ENCODE measurements around the gene CRACR2A.

Gene CRACR2A

DNA sequence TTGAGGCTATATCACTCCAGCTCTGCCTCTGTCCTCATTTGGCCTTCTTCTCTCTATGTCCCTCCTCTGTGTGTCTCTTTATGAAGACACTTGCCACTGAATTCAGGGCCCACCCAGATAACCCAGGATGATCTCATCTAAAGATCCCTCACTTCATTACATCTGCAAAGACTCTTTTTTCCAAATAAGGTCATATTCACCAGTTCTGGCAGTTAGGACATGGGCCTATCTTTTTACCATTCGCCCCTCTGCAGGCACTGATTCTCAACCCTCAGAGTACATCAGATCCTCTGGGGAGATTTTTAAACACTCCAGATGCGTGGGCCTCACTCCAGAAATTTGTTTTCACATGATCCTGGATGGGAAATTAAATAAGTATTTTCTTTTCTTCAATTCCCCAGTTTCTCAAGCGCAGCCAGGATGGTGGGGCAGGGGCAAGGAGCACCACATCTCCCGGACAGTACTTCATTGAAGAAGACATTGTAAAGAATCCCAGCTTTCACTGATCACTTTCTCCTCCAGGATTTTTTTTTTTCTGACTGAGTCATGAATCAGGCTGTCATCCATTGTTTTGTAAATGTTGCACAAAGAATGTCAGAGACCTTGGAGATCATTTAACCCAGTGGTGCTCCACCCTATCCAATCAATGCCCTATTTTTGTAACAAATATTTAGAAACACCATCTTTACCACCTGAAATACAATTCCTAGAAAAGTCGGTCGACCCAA is 27.4 kb downstream of the CRACR2A start:
- peak; percentile 31 for DNase-seq (ENCODE audit: low read depth)

DNA sequence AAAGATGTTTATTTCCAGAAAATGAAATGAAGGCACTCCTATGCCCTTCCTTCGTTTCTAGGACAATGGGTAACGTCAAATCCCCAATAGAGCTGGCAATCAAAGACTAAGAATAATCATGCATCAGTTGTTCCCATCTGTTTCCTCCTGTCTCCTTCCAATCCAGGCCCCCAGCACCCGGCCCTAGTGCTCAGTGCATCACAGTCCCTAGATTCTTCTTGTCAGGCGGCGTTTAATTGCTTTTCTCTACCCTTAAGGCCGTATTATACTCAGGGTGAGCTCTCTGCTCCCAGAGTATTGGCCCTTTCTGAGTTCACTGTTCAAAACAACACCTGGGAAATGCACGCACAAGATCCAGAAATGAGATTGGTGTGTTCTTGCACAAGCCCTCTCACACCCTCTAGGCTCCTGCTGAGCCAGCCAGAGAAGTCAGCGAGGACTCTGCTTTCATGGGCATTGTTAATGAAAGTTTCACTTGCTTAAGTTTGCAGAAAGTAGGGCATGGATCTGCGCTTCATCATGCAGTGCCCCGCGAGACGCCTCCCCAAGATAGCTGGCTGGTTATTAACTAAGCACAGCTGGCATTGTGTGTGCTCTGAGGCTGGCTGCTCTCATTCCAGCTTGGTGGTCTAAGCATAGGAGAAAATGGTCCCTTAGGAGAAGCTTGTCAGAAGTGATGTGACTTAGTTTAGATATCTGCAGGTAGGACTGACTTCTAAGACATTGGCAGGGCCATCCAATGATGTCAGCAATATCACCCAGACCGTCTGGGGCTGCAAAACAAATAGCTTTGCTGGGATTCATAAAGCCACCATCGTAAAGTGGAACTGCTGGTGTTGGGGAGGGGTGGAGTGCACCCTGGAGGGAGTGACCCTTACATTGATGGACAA is 28.7 kb downstream of the CRACR2A start:
- no peak for DNase-seq (ENCODE audit: low read depth)

DNA sequence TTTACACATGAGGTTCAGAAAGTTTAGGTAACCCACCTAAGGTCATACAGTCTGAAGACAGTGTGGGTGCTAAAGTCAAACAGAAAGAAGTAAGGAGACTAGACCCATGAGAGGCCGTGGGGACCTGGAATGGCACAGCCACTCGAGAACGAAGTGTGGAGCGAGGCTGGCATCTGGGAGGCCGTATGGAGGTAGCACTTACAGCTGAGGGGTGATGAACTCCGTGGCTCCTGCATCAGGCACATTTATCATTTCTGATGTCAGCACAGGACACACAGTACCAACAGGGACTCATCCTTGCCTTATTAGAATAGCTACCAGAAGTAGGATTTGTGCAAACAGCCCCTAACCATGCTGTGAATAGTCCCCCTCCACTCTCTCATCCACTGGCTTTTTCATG is 30.5 kb downstream of the CRACR2A start:
- DNase-seq (ENCODE audit: low read depth) = no peak

DNA sequence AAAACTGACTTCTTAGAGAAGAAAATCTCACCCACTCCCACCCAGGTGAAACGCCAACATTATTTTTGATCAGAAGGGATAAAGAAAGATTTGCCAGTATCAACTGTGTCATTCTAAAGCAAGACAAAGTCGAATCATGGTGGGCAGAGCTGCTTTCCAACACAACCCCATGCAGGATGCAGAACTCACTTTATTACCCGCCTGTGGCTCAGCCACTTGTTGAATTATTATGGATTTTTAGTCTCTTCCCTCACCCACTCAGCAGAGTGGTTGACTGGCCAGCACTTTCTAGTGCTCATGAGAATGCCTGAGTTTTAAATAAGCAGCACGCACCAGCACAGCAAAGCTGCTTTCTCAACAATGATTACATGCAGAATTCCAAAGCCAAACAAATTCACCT is 32.1 kb downstream of the CRACR2A start:
- no peak for DNase-seq (ENCODE audit: low read depth)

DNA sequence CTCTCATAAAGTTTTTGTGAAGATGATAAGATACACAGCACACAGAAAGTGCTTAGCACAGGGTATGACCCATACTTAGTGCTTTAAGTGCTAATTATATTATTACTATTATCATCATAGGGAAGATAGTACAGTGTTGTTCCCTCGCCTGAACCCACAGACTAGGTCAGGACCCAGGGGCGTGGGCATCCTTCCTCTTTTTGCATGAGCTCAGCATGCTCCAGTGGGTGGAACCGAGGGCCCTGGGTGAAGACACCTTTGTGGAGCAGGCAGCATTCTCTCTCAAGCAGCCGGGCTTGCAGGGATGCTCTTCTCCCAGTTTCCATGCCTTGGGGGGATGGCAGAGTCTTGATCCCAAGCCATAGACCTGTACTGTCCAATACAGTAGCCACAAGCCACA is 34.8 kb downstream of the CRACR2A start:
- no peak for DNase-seq (ENCODE audit: low read depth)

DNA sequence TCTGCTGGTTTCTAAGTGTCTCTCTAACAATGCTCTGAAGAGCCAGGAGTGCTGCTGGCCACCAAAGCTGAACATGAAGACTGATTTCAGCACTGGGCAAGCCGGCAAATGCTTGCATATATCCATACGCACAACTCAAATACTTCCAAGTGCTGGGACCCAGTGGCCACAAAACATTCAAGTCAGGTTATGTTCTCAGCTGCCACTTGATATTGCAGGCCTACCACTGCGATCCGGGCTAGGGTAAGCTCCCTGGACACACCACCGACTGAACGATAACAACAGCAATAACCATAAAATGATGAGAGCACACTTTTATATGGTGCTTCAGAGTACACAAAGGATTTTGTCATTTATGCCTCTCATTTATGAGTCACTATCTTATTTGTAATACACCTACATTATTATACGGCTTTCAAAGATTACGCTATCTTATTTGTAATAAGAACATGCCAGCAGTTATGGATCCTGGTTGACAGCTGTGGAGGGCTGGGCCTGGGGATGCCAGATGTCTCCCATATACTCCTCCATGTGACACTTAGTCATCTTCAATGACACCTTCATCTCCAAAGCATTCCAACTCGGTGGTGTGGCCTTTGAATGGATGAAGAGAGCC is 35.5 kb downstream of the CRACR2A start:
- no peak for DNase-seq (ENCODE audit: low read depth)

DNA sequence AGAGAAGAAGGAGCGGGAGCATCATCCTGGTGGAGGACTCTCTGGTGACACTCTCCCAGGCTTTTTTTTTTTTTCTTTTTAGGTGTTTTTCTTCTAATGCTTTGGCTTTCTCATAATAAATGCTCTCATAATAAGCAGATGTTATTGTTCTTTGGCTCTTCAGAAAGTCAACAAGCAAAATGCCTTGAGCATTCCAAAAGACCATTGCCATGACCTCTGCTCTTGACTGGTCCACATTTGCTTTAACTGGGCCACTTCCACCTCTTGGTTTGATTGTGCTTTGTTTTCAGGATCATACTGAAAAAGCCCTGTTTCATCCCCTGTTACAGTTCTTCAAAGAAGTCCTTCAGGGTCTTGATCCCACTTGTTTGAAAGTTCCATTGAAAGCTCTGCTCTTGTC is 36.9 kb downstream of the CRACR2A start:
- no peak for DNase-seq (ENCODE audit: low read depth)

DNA sequence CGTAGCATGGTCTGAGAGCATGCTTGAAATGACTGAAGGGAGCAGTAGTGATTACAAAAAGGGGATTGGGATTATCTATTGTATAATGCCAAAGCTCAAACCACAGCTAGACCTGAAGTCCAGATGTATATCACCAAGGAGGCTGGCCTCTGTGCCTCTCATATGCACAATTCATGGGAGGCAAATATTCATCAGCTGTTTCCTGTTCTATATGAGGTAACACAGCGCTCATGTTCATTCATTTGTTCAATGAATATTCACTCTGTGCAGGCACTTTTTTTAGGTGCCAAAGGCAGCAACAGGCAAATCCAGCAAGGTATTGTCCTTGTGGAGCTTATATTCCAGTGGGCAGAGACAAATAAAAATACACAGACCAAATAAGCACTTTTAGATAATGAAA is 39.0 kb downstream of the CRACR2A start:
- DNase-seq (ENCODE audit: low read depth) = no peak

DNA sequence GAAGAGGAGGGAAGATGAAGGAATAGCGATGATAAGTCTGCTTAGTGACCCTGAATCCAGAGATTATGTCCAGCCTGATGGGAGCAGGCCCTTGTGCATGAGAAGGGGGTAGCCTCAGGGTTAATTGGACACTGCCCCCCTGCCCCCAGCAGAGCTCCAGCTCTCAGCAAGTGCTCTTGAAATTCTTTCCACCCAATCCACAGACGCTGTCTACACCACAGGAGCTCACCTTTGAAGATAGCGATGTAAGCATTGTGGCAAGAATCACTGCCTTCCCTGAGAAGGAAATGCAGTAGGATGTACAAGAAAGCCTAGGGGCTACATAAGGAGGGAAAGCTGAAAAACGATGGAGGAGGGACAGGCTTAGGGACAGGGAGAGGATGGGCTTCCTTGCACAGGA is 39.4 kb downstream of the CRACR2A start:
- no peak for DNase-seq (ENCODE audit: low read depth)

DNA sequence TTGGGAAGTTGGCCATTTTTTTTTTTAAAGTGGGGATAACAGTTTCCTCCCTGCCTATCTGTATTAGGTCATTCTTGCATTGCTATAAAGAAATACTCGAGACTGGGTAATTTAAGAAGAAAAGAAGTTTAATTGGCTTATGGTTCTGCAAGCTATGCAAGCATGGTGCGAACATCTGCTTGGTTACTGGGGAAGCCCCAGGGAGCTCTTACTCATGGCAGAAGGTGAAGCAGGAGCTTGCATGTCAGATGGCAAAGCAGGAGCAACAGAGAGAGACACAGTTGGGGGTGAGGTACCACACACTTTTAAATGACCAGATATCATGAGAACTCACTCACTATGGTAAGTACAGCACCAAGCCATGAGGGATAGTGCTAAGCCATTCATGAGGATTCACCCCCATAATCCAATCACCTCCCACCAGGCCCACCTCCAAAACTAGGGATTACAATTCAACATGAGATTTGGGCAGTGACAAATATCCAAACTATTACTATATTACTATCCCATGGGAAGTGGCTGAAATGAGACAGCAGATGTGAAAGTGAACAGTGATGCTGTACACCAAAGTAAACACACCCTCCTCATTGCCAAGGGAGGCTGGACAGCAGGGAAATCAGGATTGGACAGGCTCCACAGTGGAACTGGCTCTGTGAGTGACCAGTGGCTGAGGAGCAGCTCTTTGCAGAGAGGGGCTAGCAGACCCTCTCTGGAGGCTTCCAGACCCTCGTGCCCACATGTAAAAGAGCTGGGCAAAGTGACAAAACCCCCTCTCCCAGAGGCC is 40.5 kb downstream of the CRACR2A start:
- DNase-seq (ENCODE audit: low read depth) = no peak

DNA sequence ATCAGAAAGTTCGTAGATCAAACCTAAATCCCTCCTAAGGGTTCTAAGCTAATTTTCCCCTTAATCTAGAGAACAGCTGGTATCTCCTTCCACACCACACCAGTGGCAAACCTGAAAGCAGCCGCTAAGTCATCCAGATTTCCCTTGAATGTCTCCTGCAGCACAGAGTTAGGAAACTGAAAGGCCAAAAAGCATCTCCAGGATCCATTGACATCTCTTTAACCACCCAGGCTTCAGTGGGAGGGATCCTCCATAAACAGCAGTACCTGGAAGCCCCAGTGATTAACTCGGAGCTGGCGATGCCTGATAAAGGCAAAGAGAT is 47.6 kb downstream of the CRACR2A start:
- no peak for DNase-seq (ENCODE audit: low read depth)

DNA sequence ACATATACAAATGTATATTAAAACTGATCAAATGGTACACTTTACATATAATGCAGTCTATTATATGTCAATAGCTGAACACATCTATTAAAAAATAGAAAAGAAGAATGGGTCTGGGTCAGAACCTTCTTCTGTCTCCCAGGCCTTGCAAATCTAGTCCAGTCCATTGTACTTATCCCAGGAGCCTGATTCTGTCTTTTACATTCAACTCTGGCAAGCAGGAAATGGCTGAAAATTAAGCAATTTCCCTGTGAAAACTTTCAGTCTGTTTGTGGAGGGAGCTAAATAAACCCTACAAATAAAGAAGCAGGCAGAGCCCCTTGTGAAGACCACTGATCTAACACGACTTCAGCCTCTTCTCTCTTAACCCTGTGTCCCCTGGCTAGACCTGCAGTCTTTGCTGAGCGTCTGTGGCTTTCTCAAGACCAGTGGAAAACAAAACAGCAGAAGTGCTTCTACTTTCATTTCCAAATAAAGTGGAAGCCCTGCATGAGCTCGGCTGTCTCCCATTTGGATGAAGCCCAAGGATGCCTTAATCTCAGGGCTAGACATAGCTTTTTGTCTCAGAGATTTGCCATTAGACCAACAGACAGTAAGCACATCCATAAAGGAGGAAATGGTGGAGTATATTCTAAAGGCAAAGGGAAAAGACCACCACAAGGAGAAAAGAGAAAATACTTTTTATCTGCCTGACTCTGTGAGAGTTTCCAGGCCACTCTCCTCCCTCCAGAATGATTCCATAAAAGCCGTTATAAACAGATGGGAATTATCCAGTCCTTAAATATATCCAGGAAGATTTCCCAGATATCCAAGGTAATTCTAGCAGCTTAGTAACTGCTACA is 48.2 kb downstream of the CRACR2A start:
- peak; percentile 72 for DNase-seq (ENCODE audit: low read depth)

DNA sequence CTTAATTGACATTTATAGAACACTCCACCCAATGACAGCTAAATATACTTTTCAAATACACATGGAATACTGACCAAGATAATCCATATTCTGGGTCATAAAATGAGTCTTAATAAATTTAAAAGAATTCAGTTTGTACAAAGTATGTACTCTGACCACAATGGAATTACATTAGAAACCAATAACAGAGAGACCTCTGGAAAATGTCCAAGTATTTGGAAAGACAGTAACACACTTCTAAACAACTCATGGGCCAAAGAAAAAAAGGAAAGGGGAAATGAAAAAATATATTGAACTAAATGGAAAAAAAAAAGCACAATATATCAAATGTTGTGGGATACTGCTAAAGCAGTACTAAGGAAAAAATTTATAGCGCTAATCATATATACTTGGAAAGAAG is 52.0 kb downstream of the CRACR2A start:
- peak; percentile 82 for DNase-seq (ENCODE audit: low read depth)

DNA sequence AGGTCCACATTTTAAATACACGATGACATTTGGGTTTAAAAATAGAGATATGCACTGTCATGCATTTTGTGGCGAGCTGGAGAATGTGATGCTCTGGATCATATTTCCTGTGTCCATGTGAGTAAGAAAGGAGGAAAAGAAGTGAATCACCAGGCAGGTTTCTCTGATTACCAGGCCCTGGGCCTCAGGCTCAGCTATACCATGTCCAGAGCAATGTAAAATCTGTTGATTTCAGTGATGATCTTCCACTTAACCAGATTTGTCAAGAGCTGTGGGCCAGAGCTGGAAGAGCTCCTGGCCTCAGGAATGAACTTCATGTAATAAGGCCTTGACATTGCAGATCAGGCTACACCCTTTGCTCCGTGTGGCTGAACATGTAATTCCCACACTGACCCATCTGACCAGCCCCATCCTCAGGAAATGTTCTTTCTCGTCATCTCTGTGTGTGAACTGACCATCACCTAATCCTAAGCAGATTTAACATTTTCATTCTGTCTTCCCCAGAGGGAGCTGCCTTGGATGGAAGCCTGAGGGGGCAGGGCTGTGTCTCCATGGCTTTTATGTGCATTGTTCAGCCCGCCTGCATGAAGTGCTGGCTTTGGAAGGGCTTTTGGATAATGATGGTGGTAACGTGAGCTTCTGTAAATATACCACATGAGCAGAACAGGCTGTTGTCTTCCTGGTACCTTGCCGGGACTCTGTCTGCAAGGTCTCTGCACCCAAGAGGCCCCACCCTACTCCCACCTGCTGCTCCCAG is 54.5 kb downstream of the CRACR2A start:
- peak; percentile 95 for DNase-seq (ENCODE audit: low read depth)

DNA sequence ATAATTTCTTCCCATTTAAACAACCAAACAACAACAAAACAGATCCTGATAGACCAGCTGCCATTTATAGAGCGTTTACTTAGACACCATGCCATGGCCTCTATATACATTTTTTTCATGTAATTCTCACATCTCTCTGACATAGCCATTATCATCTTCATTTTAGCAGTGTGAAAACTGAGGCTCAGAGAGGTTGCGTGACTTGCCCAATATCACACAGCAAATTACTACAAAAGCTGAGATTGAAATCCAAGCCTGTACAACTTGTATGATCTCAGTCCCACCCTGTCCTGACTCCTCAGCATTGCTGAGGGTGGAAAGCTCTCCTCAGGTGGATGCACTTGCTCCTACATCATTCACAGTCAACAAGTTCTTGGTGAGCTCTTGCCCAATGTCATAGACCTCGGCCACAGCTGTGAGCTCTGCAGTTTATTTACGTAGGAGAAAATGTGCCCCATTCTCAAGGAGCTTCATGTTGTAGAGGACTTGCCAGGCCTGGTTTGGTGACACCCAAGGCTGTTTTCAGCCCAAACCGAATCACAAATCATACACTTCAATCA is 55.5 kb downstream of the CRACR2A start:
- DNase-seq (ENCODE audit: low read depth) = peak; percentile 57

DNA sequence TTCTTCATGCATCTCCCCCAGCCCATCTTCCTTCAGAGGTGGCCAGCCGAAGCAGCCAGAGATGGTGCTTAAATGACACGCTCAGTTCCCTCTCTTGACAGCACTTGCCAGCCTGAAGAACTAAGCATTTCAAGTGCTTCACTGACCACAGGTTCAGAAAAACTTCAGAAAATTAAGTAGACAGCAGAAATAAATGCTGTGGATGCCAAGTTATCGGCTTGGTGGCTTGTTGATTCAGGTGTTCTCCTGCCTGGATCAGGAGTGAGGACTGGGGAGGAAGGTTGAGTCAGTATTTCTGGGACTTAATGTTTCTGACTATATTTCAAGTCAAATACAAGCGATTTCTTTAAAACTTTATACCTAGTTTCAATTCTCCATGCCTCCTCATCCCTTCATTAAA is 58.2 kb downstream of the CRACR2A start:
- no peak for DNase-seq (ENCODE audit: low read depth)

DNA sequence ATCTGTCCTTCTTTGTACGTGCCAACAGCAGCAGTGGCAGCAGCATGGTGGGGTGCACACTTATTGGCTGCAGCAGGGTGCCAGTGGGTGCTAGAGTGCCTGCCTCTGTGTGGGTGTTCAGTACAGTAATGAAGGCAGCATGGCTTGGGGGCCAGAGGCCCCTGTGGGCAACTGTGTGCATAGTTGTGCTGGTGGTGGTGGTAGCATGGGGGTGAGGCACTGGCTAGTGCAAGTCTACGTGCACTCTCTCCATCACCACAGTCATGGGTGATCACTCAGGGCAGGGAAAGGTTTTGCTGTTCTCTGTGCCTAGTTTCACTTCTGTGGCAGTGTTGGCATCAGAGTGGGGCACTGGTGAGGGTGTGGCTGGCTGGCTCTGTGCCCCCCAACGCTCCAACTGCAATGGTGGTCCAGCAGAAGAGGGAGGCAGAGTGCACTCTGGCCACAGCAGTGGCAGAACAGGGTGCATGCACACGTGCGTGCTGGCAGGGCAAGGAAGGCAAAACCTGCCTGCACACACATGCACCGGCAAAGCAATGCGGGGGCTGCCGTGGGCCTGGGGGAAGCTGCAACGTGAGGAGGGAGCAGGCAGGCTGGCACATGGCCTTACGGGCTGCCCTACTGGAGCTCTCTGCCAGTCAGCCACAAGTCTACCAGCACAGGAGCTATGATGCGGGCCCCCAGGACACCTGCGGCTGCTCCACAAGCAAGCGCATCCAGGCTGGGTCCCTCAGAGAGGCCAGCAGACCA is 60.1 kb downstream of the CRACR2A start:
- DNase-seq (ENCODE audit: low read depth) = no peak

DNA sequence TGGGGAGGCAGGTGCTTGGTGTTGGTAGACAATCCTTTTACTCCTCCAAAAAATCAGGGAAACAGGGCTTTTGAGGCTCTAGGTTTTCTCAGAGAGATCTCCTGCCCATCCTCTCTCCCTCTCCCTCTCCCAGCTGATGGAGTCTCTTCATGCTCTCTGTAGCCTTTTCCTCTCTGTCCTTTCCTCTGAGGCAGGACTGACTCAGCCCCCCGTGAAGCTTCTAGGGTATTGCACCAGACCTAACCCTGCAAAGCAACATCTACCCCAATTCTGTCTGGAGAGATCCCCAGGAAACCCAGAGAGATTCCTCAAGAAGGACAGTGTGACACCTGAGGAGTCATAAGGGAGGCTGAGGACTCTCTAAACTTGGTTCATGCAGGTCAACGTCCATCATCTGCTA is 66.4 kb downstream of the CRACR2A start:
- no peak for DNase-seq (ENCODE audit: low read depth)

DNA sequence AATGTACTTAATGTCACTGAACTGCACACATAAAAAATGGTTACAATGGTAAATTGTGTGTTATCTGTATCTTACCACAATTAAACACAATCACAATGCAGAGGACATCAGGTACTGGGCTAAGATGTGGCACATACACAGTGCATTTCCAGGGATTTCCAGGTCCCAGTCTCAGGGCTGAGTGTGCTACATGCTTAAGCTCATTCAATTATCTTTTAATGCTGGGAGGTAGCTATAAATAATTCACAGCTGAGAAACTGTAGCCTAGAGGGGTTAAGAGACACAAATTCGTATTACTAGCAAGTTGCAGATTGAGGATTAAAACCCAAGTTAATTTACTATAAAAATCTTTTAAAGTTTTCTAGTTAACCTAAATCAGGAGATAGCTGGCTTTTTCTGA is 67.1 kb downstream of the CRACR2A start:
- DNase-seq (ENCODE audit: low read depth) = no peak
